Endothelial cell (in vitro differentiated cells): ENCODE results near the gene FAM149B1. TPM values are rescaled to one million over a fixed set of nuclear protein-coding genes. Genes with fewer than 3 reads are reported as not detected.
A peak's percentile ranks its signal among the peaks of the same experiment; 100 is the strongest.

Experiments
- DNase-seq: peaks from one replicate; pipeline ENCODE4 v3.0.0; 2021; ENCODE audit warnings: low spot score
- H3K27ac Mint-ChIP-seq: one replicate; pipeline ENCODE4 v1.8.0; 2021; ENCODE audit warnings: mixed read lengths, inconsistent platforms; ENCODE audit not compliant: unreplicated experiment
- H3K27me3 Mint-ChIP-seq: one replicate; pipeline ENCODE4 v1.8.0; 2021; ENCODE audit warnings: mild to moderate bottlenecking, moderate library complexity, mixed read lengths, inconsistent platforms; ENCODE audit not compliant: unreplicated experiment
- H3K36me3 Mint-ChIP-seq: one replicate; pipeline ENCODE4 v1.8.0; 2021; ENCODE audit warnings: mild to moderate bottlenecking, low read depth, mixed read lengths, inconsistent platforms; ENCODE audit not compliant: unreplicated experiment
- H3K4me1 Mint-ChIP-seq: one replicate; pipeline ENCODE4 v1.8.0; 2021; ENCODE audit warnings: mild to moderate bottlenecking, mixed read lengths, inconsistent platforms; ENCODE audit not compliant: unreplicated experiment
- H3K4me3 Mint-ChIP-seq: one replicate; pipeline ENCODE4 v1.8.0; 2021; ENCODE audit warnings: mild to moderate bottlenecking, mixed read lengths, inconsistent platforms; ENCODE audit not compliant: unreplicated experiment
- H3K9me3 Mint-ChIP-seq: one replicate; pipeline ENCODE4 v1.8.0; 2021; ENCODE audit warnings: mixed read lengths, inconsistent platforms; ENCODE audit not compliant: unreplicated experiment
- total RNA-seq: library from RNA; stranded (reverse); fragmentation: NEBNext Ultra II Directional; extraction: Animal tissue kit (Norgen Biotek cat#: 25700); gene quantifications from one replicate; pipeline ENCODE4 v1.2.1, GENCODE V29; 2021; ENCODE audit not compliant: unreplicated experiment
- TF ChIP-seq, protein P1 (sequence below): fragments of 200-600 bp; sonication (generic); IDR thresholded peaks from one replicate; pipeline ENCODE4 v1.5.0; 2021; ENCODE audit warnings: antibody characterized with exemption; ENCODE audit not compliant: unreplicated experiment

The FAM149B1 gene
- total RNA-seq, 1 donor from 2014 or later: 24.8 TPM

DNA sequence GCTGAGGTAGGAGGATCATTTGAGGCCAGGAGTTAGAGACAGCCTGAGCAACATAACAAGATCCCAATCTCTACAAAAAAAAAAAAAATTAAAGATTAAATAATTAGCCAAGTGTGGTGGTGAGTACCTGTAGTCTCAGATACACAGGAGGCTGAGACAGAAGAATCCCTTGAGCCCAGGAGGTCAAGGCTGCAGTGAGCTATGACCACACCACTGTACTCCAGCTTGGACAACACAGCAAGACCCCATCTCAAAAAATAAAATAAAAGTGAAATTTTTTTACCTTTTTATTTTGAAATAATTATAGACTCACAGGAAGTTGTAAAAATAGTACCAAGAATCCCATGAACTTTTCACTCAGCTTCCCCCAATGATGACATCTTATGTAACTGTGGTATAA is 4.9 kb downstream of the FAM149B1 start:
- peaks cover 4% of the 10 kb centered on the region for H3K4me1 Mint-ChIP-seq
- H3K9me3 Mint-ChIP-seq: no peaks in the 10 kb centered on the region
- no peak overlapping the region for H3K4me3 Mint-ChIP-seq
- no peak overlapping the region for H3K27ac Mint-ChIP-seq
- TF ChIP-seq, protein P1, sequence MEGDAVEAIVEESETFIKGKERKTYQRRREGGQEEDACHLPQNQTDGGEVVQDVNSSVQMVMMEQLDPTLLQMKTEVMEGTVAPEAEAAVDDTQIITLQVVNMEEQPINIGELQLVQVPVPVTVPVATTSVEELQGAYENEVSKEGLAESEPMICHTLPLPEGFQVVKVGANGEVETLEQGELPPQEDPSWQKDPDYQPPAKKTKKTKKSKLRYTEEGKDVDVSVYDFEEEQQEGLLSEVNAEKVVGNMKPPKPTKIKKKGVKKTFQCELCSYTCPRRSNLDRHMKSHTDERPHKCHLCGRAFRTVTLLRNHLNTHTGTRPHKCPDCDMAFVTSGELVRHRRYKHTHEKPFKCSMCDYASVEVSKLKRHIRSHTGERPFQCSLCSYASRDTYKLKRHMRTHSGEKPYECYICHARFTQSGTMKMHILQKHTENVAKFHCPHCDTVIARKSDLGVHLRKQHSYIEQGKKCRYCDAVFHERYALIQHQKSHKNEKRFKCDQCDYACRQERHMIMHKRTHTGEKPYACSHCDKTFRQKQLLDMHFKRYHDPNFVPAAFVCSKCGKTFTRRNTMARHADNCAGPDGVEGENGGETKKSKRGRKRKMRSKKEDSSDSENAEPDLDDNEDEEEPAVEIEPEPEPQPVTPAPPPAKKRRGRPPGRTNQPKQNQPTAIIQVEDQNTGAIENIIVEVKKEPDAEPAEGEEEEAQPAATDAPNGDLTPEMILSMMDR: no peak
- H3K27me3 Mint-ChIP-seq: peaks cover 1% of the 10 kb centered on the region
- DNase-seq: no peak
- peaks cover 14% of the 10 kb centered on the region for H3K36me3 Mint-ChIP-seq

GRCh38 chr10:73174148-73174925 is 6.4 kb downstream of the FAM149B1 start:
- H3K27ac Mint-ChIP-seq: no peak overlapping the region
- DNase-seq: no peak
- no peaks in the 10 kb centered on the region for H3K4me1 Mint-ChIP-seq
- H3K4me3 Mint-ChIP-seq: no peak overlapping the region
- no peaks in the 10 kb centered on the region for H3K9me3 Mint-ChIP-seq
- H3K27me3 Mint-ChIP-seq: no peaks in the 10 kb centered on the region
- TF ChIP-seq, protein P1: no peak
- H3K36me3 Mint-ChIP-seq: peaks cover 16% of the 10 kb centered on the region

DNA sequence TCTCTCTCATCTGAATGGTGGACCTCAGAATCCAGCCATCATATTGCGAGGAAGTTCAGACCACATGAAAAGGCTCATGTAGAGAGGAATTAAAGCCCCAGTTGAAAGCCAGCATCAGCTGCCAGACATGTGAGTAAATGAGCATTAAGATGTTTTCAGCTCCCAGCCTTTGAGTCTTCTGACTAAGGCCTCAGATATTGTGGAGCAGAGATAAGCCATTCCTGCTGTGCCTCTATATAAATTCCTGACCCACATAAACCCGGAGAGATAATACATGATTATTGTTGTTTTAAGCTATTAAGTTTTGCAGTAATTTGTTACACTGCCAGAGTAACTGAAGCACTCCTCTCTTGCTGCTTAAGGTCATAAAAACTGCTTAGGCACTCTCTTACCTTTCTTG is 14.6 kb downstream of the FAM149B1 start:
- Mint-ChIP-seq H3K27ac (no peak overlapping the region), H3K27me3 (no peaks in the 10 kb centered on the region), H3K4me1 (no peaks in the 10 kb centered on the region), H3K9me3 (no peaks in the 10 kb centered on the region), H3K4me3 (peak overlapping the region; percentile 52), H3K36me3 (peaks cover 24% of the 10 kb centered on the region)
- TF ChIP-seq, protein P1: no peak
- DNase-seq: no peak

- H3K4me3 Mint-ChIP-seq: no peak overlapping the region
- H3K9me3 Mint-ChIP-seq: no peaks in the 10 kb centered on the region
- H3K27ac Mint-ChIP-seq: no peak overlapping the region
- TF ChIP-seq, protein P1: no peak
- no peaks in the 10 kb centered on the region for H3K27me3 Mint-ChIP-seq
- peaks cover 19% of the 10 kb centered on the region for H3K36me3 Mint-ChIP-seq
- H3K4me1 Mint-ChIP-seq: peaks cover 4% of the 10 kb centered on the region
- no peak for DNase-seq
Measured at GRCh38 chr10:73183667-73184281, 15.9 kb downstream of the FAM149B1 start.

DNA sequence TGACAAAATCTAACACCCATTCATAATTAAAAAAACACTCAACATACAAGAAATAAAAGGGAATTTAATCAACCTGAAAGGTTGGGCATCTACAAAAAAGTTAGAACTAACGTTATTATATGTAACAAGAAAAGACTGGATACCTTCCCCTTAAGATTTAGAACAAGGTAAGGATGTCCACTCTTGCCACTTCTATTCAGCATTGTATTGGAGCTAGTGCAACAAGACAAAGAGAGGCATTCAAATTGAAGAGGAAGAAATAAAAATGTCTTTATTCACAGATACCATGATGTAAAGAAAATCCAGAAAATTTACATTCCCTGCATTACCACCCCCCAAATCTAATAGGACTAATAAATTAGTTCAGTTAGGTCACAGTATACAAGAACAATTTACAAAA is 18.3 kb downstream of the FAM149B1 start:
- H3K4me3 Mint-ChIP-seq: no peak overlapping the region
- no peak overlapping the region for H3K27ac Mint-ChIP-seq
- no peak for DNase-seq
- H3K27me3 Mint-ChIP-seq: no peaks in the 10 kb centered on the region
- no peaks in the 10 kb centered on the region for H3K9me3 Mint-ChIP-seq
- peaks cover 4% of the 10 kb centered on the region for H3K4me1 Mint-ChIP-seq
- H3K36me3 Mint-ChIP-seq: peaks cover 11% of the 10 kb centered on the region
- TF ChIP-seq, protein P1: no peak
